HepG2 (cell line): ENCODE measurements around the gene JPH4. TPM values are rescaled to one million over a fixed set of nuclear protein-coding genes. Genes with fewer than 3 reads are reported as not detected.

Experiments used
- CBX5 ChIP-seq: sonication (generic); formaldehyde crosslinking; IDR thresholded peaks from 2 replicates; pipeline ENCODE4 v1.4.0; 2020; ENCODE audit warnings: missing genetic modification reagents, borderline replicate concordance
- DPF2 ChIP-seq: sonication (generic); formaldehyde crosslinking; IDR thresholded peaks from 2 replicates; pipeline ENCODE4 v1.4.0; 2020; ENCODE audit warnings: mild to moderate bottlenecking, low read depth, missing genetic modification reagents, borderline replicate concordance
- SRF ChIP-seq: IDR thresholded peaks from 2 replicates; pipeline ENCODE4 v1.6.1; 2011; ENCODE audit warnings: mild to moderate bottlenecking, low read depth, low read length, moderate library complexity
- THRA ChIP-seq: sonication (generic); formaldehyde crosslinking; IDR thresholded peaks from 2 replicates; pipeline ENCODE4 v1.4.0; 2020; ENCODE audit warnings: missing genetic modification reagents, borderline replicate concordance
- THYN1 ChIP-seq: sonication (generic); formaldehyde crosslinking; IDR thresholded peaks from 2 replicates; pipeline ENCODE4 v1.8.1; 2023; ENCODE audit warnings: low read depth, mild to moderate bottlenecking, moderate library complexity, missing genetic modification reagents, borderline replicate concordance
- ZFP36 ChIP-seq: fragments of 150-350 bp; IDR thresholded peaks from 2 replicates; pipeline ENCODE4 v1.6.1; 2018; ENCODE audit warnings: borderline replicate concordance, low read length, low read depth; ENCODE audit not compliant: partially characterized antibody
- ZNF205 ChIP-seq: IDR thresholded peaks from 2 replicates; pipeline ENCODE4 v1.6.1; 2018; ENCODE audit warnings: missing biosample characterization, missing genetic modification reagents
- ZNF574 ChIP-seq: sonication (generic); formaldehyde crosslinking; IDR thresholded peaks from 2 replicates; pipeline ENCODE4 v1.4.0; 2020; ENCODE audit warnings: missing genetic modification reagents
- polyA plus RNA-seq, 8 experiments: library from polyadenylated mRNA; depleted of rRNA in 3 of 8; stranded (reverse) in 7 of 8; unstranded in 1 of 8; fragments of >200 nt; fragmentation: Illumina TruSeq in 4 of 8; extraction: Trizol in 4 of 8; gene quantifications; 2 replicates each; pipeline versions ENCODE4 v1.2.1 to v1.2.3, GENCODE V29; 2011 to 2016; ENCODE audit warnings: low read depth in 4 of 8, missing spikeins in 1 of 8, mixed read lengths in 1 of 8; ENCODE audit not compliant: insufficient read depth in 1 of 8
- total RNA-seq, 5 experiments: library from RNA; depleted of rRNA; stranded (reverse); fragments of >200 nt; fragmentation: Illumina TruSeq; extraction: Trizol; gene quantifications; 2 replicates each; pipeline ENCODE4 v1.2.3, GENCODE V29; 2016; ENCODE audit warnings: low read depth in 1 of 5
- TF ChIP-seq, protein P1 (sequence below): sonication (generic); formaldehyde crosslinking; IDR thresholded peaks from 2 replicates; pipeline ENCODE4 v1.5.1; 2020; ENCODE audit warnings: missing genetic modification reagents, mild to moderate bottlenecking, borderline replicate concordance
- TF ChIP-seq, protein P2 (sequence below): sonication (generic); formaldehyde crosslinking; IDR thresholded peaks from 2 replicates; pipeline ENCODE4 v1.4.0; 2020; ENCODE audit warnings: low read depth, mild to moderate bottlenecking, missing genetic modification reagents

JPH4 gene
- total and polyA plus RNA-seq, 2 of the 13 experiments (the other 11 are each of a cell fraction or from before 2014, with no cell fraction given), result 0.08 to 0.22 TPM

DNA sequence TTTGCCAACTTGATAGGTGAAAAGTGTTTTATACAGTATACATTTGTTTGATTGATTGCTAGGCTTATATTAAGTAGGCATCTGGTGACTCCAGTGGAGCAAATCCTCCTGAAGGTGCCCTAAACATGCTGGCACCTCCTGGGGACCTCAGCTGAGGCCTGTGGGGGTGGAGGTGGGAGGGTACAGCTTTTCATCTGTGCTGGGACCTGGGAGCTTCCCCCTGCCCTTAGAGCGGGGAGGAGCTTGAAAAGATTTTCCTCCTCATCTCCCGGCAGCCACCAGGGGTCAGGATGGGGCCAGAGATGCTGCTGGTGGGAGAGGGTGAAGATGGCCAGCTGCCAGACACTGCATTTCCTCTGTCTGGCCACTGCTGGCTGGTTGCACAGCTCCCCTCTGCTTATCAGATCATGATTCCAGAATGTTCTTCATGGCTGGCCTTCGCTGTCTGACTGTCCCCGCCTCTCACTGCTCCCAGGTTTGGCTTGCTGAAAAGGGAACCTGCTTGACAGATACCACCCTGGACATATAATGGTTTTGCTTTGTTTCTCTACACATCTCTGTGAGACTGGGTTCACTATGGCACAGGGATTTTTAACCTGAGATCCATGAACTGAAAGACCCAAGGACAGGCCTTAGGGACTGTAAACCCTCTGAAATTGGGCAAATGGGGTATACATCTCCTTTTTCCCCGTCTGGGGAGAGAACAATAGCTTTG, 10.5 kb upstream of the JPH4 start (continued):
- peak; percentile 94 for TF ChIP-seq ZNF574 (CRISPR knock-in tag)
- TF ChIP-seq THYN1 (CRISPR knock-in tag), result peak; percentile 69; the same call in 1 of the 2 replicates
- peak; percentile 100 for TF ChIP-seq CBX5 (CRISPR knock-in tag)
- peak; percentile 82; the same call in 1 of the 2 replicates for TF ChIP-seq DPF2 (CRISPR knock-in tag)
- peak; percentile 21; the same call in 1 of the 2 replicates for TF ChIP-seq SRF
- TF ChIP-seq, protein P1, sequence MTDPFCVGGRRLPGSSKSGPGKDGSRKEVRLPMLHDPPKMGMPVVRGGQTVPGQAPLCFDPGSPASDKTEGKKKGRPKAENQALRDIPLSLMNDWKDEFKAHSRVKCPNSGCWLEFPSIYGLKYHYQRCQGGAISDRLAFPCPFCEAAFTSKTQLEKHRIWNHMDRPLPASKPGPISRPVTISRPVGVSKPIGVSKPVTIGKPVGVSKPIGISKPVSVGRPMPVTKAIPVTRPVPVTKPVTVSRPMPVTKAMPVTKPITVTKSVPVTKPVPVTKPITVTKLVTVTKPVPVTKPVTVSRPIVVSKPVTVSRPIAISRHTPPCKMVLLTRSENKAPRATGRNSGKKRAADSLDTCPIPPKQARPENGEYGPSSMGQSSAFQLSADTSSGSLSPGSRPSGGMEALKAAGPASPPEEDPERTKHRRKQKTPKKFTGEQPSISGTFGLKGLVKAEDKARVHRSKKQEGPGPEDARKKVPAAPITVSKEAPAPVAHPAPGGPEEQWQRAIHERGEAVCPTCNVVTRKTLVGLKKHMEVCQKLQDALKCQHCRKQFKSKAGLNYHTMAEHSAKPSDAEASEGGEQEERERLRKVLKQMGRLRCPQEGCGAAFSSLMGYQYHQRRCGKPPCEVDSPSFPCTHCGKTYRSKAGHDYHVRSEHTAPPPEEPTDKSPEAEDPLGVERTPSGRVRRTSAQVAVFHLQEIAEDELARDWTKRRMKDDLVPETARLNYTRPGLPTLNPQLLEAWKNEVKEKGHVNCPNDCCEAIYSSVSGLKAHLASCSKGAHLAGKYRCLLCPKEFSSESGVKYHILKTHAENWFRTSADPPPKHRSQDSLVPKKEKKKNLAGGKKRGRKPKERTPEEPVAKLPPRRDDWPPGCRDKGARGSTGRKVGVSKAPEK, result peak; percentile 80; the same call in 1 of the 2 replicates
- peak; percentile 93 for TF ChIP-seq THRA (CRISPR knock-in tag)
- peak; percentile 97 for TF ChIP-seq ZNF205 (CRISPR knock-in tag)
- TF ChIP-seq, protein P2, sequence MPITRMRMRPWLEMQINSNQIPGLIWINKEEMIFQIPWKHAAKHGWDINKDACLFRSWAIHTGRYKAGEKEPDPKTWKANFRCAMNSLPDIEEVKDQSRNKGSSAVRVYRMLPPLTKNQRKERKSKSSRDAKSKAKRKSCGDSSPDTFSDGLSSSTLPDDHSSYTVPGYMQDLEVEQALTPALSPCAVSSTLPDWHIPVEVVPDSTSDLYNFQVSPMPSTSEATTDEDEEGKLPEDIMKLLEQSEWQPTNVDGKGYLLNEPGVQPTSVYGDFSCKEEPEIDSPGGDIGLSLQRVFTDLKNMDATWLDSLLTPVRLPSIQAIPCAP (CRISPR knock-in tag), result peak; percentile 87; the same call in 1 of the 2 replicates
- TF ChIP-seq ZFP36, result peak; percentile 69
